GM12878 (cell line): ENCODE measurements around the gene PLPP6. TPM values are rescaled to one million over a fixed set of nuclear protein-coding genes. Genes with fewer than 3 reads are reported as not detected.

Source experiments
- ATAC-seq: fragments of 200-7000 bp; cut with Tn5 transposase; 3 replicates; pipeline ENCODE4 v1.9.1; 2020; ENCODE audit warnings: mild to moderate bottlenecking, moderate library complexity
- BruUV-seq: library from RNA; stranded (reverse); fragments of 400-500 nt; replicated peaks from 2 replicates; lab custom pipeline; 2021; lab: Mats Ljungman, UMichigan
- CTCF ChIA-PET: fragments of 300-600 bp; sonication (Branson Sonifier 250); formaldehyde crosslinking; extraction: SDS; loops from one replicate; lab custom pipeline; 2021; ENCODE audit warnings: inconsistent platforms; lab: Yijun Ruan, JAX
- POLR2A ChIA-PET: fragments of 350-600 bp; formaldehyde crosslinking; extraction: SDS; loops from one replicate; lab custom pipeline; 2021; ENCODE audit warnings: inconsistent platforms; lab: Charles Lee
- RAD21 ChIA-PET: fragments of 300-600 bp; sonication (Branson Sonifier 250); formaldehyde crosslinking; loops from one replicate; lab custom pipeline; 2023; ENCODE audit warnings: antibody characterized with exemption; ENCODE audit not compliant: unreplicated experiment; lab: Charles Lee
- SMC1A ChIA-PET: fragments of 300-600 bp; sonication (Branson Sonifier 250); formaldehyde crosslinking; loops from one replicate; lab custom pipeline; 2023; ENCODE audit not compliant: unreplicated experiment, uncharacterized antibody; lab: Charles Lee
- DNase-seq: peaks from one replicate; pipeline ENCODE4 v3.0.0-alpha.2; 2011; ENCODE audit warnings: low read depth, low spot score
- FAIRE-seq: peaks from 3 replicates; lab custom pipeline; 2011; peaks lifted over from hg19 to GRCh38; lab: Jason Lieb, UNC
- H2AFZ ChIP-seq: 2 replicates; pipeline ENCODE4 v1.6.0; 2011; ENCODE audit warnings: low read depth, low read length, control low read depth; ENCODE audit not compliant: control insufficient read depth
- H3K27ac ChIP-seq: 2 replicates; pipeline ENCODE4 v1.5.1; 2011; ENCODE audit warnings: control low read depth; ENCODE audit not compliant: control insufficient read depth, insufficient read depth
- H3K27me3 ChIP-seq, 2 experiments: replicated peaks in 1 of 2; 2 replicates each; pipeline versions ENCODE4 v1.6.0 to v1.6.1; 2011; ENCODE audit warnings: low read length in 1 of 2; ENCODE audit not compliant: control insufficient read depth in 2 of 2, insufficient read depth in 2 of 2
- H3K36me3 ChIP-seq, 2 experiments: 2 replicates each; pipeline ENCODE4 v1.5.1; 2011; ENCODE audit warnings: low read length in 1 of 2; ENCODE audit not compliant: control insufficient read depth in 2 of 2, insufficient read depth in 2 of 2
- H3K4me1 ChIP-seq: 2 replicates; pipeline ENCODE4 v1.6.1; 2011; ENCODE audit warnings: mild to moderate bottlenecking, low read length, moderate library complexity, mixed read lengths; ENCODE audit not compliant: control insufficient read depth, insufficient read depth
- H3K4me2 ChIP-seq: 2 replicates; pipeline ENCODE4 v1.6.0; 2011; ENCODE audit warnings: control low read depth; ENCODE audit not compliant: control insufficient read depth, insufficient read depth
- H3K4me3 ChIP-seq: fragments of 200-600 bp; sonication (generic); 2 replicates; pipeline ENCODE4 v1.5.1; 2016
- H3K79me2 ChIP-seq: 2 replicates; pipeline ENCODE4 v1.6.0; 2011; ENCODE audit warnings: low read length; ENCODE audit not compliant: control insufficient read depth, insufficient read depth
- H3K9ac ChIP-seq: 2 replicates; pipeline ENCODE4 v1.8.0; 2011; ENCODE audit warnings: low read length, control low read depth, mixed read lengths; ENCODE audit not compliant: control insufficient read depth, insufficient read depth
- H3K9me3 ChIP-seq: replicated peaks from 3 replicates; pipeline ENCODE4 v1.5.1; 2011; ENCODE audit warnings: mild to moderate bottlenecking, low read length; ENCODE audit not compliant: control insufficient read depth, insufficient read depth
- H4K20me1 ChIP-seq: 2 replicates; pipeline ENCODE4 v1.6.0; 2011; ENCODE audit not compliant: control insufficient read depth, insufficient read depth
- CHD4 ChIP-seq: fragments of 200-600 bp; sonication (generic); IDR thresholded peaks from 2 replicates; pipeline ENCODE4 v1.6.1; 2016; ENCODE audit warnings: mild to moderate bottlenecking
- IRF4 ChIP-seq: IDR thresholded peaks from 2 replicates; pipeline ENCODE4 v1.6.1; 2011; ENCODE audit warnings: low read depth, low read length
- NFIC ChIP-seq: IDR thresholded peaks from 2 replicates; pipeline ENCODE4 v1.6.1; 2012; ENCODE audit warnings: low read depth, mild to moderate bottlenecking, inconsistent platforms, low read length, moderate library complexity
- PRDM15 ChIP-seq: fragments of 450-650 bp; formaldehyde crosslinking; IDR thresholded peaks from 2 replicates; pipeline ENCODE4 v1.4.0; 2020; ENCODE audit warnings: mild to moderate bottlenecking, moderate library complexity
- SPI1 ChIP-seq: IDR thresholded peaks from 2 replicates; pipeline ENCODE4 v1.6.1; 2011; ENCODE audit warnings: low read depth, mild to moderate bottlenecking, low read length, moderate library complexity, borderline replicate concordance; ENCODE audit not compliant: insufficient read depth
- ZBTB4 ChIP-seq: fragments of 450-650 bp; formaldehyde crosslinking; IDR thresholded peaks from 2 replicates; pipeline ENCODE4 v1.4.0; 2022; ENCODE audit warnings: mild to moderate bottlenecking, moderate library complexity
- WGBS: methylation state at CpG from one replicate; pipeline ENCODE4 v1.1.6; 2016; ENCODE audit warnings: low lambda C conversion rate; ENCODE audit not compliant: insufficient replicate concordance, insufficient coverage; ENCODE audit errors: missing lambda C conversion rate; 5-methylcytosine and 5-hydroxymethylcytosine counted together
- in situ Hi-C: fragments of 300-500 bp; cut with MboI; formaldehyde crosslinking; loops from 9 replicates; pipeline ENCODE4 v1.14.3; 2018; ENCODE audit warnings: mixed read lengths
- intact Hi-C: fragments of 100-400 bp; cut with micrococcal nuclease; formaldehyde crosslinking; loops from one replicate; pipeline ENCODE4 v1.14.2; 2022; ENCODE audit not compliant: unreplicated experiment
- polyA plus RNA-seq, 11 experiments: library from polyadenylated mRNA; depleted of rRNA in 4 of 11; unstranded in 6 of 11; stranded (reverse) in 5 of 11; fragments of >200 nt; fragmentation: Nextera tagmentation in 4 of 11; fragmentation: Illumina TruSeq in 1 of 11; extraction: Ambion mirVana in 4 of 11; extraction: Trizol in 1 of 11; gene quantifications; 1 replicate in 1 of 11; 2 replicates in 10 of 11; pipeline versions ENCODE4 v1.2.1 to v1.2.3, GENCODE V29; 2011 to 2016; ENCODE audit warnings: inconsistent platforms in 2 of 11, missing spikeins in 2 of 11, low read depth in 1 of 11
- total RNA-seq, 4 experiments: library from RNA; depleted of rRNA in 3 of 4; stranded (reverse); fragments of >200 nt in 3 of 4; fragmentation: Illumina TruSeq in 1 of 4; extraction: Trizol in 1 of 4; gene quantifications; 2 replicates each; pipeline versions ENCODE4 v1.2.1 to v1.2.3, GENCODE V29; 2013 to 2021
- TF ChIP-seq, protein P1 (sequence below): IDR thresholded peaks from 2 replicates; pipeline ENCODE4 v1.6.1; 2011; ENCODE audit warnings: low read depth, mild to moderate bottlenecking, low read length, moderate library complexity, borderline replicate concordance; ENCODE audit errors: extremely low read depth
- TF ChIP-seq, protein P2 (sequence below): fragments of 450-650 bp; IDR thresholded peaks from 2 replicates; pipeline ENCODE4 v1.6.1; 2016; ENCODE audit warnings: mild to moderate bottlenecking

Gene PLPP6
- total and polyA plus RNA-seq, 10 of the 15 experiments (the other 5 are each of a cell fraction or from before 2014, with no cell fraction given), result 1.6 to 11.3 (median 6.9) TPM

GRCh38 chr9:4614627-4615026 lies 47.5 kb upstream of the PLPP6 start:
- Histone ChIP-seq H2AFZ (no peak overlapping the region), H4K20me1 (no peaks in the 10 kb centered on the region), H3K9ac (no peak overlapping the region), H3K36me3 (no peaks in the 10 kb centered on the region)
- ChIA-PET CTCF (no interaction called here), POLR2A (no interaction called here), SMC1A (interaction anchor here (1.0 kb wide), 1 partner anchor 24 kb away, joined by 3 read pairs; no protein-coding TSS in a partner anchor), RAD21 (no interaction called here)
- intact Hi-C loops, result no loop called here
- WGBS, result 93% methylated on average over 1 of the region's 1 CpG
- BruUV-seq, result no TSS peak
- TF ChIP-seq IRF4, result no peak
- TF ChIP-seq, all 136 proteins: peak for 0
- H3K4me3 ChIP-seq, result no peak overlapping the region
- no peaks in the 10 kb centered on the region for H3K4me1 ChIP-seq
- no peak for FAIRE-seq
- H3K79me2 ChIP-seq, result no peaks in the 10 kb centered on the region
- no peak overlapping the region for H3K27ac ChIP-seq
- H3K27me3 ChIP-seq, result no peaks in the 10 kb centered on the region
- in situ Hi-C loops, result no loop called here
- H3K4me2 ChIP-seq, result no peak overlapping the region
- ATAC-seq, result no peak
- no peaks in the 10 kb centered on the region for H3K9me3 ChIP-seq
- no peak for DNase-seq

- no peak for ATAC-seq
- intact Hi-C loops (no loop called here), in situ Hi-C loops (no loop called here)
- Histone ChIP-seq H4K20me1 (no peaks in the 10 kb centered on the region), H3K36me3 (no peaks in the 10 kb centered on the region), H3K27ac (no peak overlapping the region), H3K79me2 (no peaks in the 10 kb centered on the region), H3K4me2 (no peak overlapping the region), H3K9me3 (no peaks in the 10 kb centered on the region), H3K27me3 (no peaks in the 10 kb centered on the region), H3K4me3 (no peak overlapping the region), H3K4me1 (peaks cover 6% of the 10 kb centered on the region), H3K9ac (no peak overlapping the region), H2AFZ (no peak overlapping the region)
- DNase-seq, result no peak
- POLR2A ChIA-PET, result no interaction called here
- FAIRE-seq, result no peak
- no TSS peak for BruUV-seq
- CTCF ChIA-PET, result no interaction called here
- SMC1A ChIA-PET, result no interaction called here
- RAD21 ChIA-PET, result no interaction called here
- 55% methylated on average over 4 of the region's 4 CpGs for WGBS
- TF ChIP-seq ZBTB4, result no peak
- no peak for TF ChIP-seq PRDM15 (CRISPR knock-in tag)
- no peak for TF ChIP-seq SPI1
- TF ChIP-seq CHD4, result no peak
- TF ChIP-seq, protein P1, sequence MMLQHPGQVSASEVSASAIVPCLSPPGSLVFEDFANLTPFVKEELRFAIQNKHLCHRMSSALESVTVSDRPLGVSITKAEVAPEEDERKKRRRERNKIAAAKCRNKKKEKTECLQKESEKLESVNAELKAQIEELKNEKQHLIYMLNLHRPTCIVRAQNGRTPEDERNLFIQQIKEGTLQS, result no peak
- TF ChIP-seq, protein P2, sequence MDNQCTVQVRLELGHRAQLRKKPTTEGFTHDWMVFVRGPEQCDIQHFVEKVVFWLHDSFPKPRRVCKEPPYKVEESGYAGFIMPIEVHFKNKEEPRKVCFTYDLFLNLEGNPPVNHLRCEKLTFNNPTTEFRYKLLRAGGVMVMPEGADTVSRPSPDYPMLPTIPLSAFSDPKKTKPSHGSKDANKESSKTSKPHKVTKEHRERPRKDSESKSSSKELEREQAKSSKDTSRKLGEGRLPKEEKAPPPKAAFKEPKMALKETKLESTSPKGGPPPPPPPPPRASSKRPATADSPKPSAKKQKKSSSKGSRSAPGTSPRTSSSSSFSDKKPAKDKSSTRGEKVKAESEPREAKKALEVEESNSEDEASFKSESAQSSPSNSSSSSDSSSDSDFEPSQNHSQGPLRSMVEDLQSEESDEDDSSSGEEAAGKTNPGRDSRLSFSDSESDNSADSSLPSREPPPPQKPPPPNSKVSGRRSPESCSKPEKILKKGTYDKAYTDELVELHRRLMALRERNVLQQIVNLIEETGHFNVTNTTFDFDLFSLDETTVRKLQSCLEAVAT, result no peak
- no peak for TF ChIP-seq NFIC
Observed at GRCh38 chr9:4615251-4615650, 46.8 kb upstream of the PLPP6 start.
